HepG2 (cell line): ENCODE data around the gene OR2B2. TPM values are rescaled to one million over a fixed set of nuclear protein-coding genes. Genes with fewer than 3 reads are reported as not detected.

ENCODE experiments used
- FOSL2 ChIP-seq: sonication (generic); formaldehyde crosslinking; IDR thresholded peaks from 2 replicates; pipeline ENCODE4 v1.4.0; 2020; ENCODE audit warnings: missing genetic modification reagents
- GLI4 ChIP-seq: sonication (generic); formaldehyde crosslinking; IDR thresholded peaks from 2 replicates; pipeline ENCODE4 v1.5.1; 2020; ENCODE audit warnings: missing genetic modification reagents, mild to moderate bottlenecking, moderate library complexity, borderline replicate concordance
- JUND ChIP-seq: sonication (generic); formaldehyde crosslinking; IDR thresholded peaks from 2 replicates; pipeline ENCODE4 v1.8.0; 2022; ENCODE audit warnings: mild to moderate bottlenecking, missing genetic modification reagents
- KAT7 ChIP-seq: IDR thresholded peaks from 2 replicates; pipeline ENCODE4 v1.6.1; 2018; ENCODE audit warnings: borderline replicate concordance, missing compliant biosample characterization
- NFE2 ChIP-seq: sonication (generic); formaldehyde crosslinking; IDR thresholded peaks from 2 replicates; pipeline ENCODE4 v1.4.0; 2020; ENCODE audit warnings: missing genetic modification reagents
- NFIB ChIP-seq: sonication (generic); formaldehyde crosslinking; IDR thresholded peaks from 2 replicates; pipeline ENCODE4 v1.9.0; 2021; ENCODE audit warnings: missing genetic modification reagents, mild to moderate bottlenecking, borderline replicate concordance
- PPARG ChIP-seq: conservative IDR thresholded peaks from 2 replicates; pipeline ENCODE4 v1.6.1; 2016; ENCODE audit warnings: missing biosample characterization, missing genetic modification reagents
- PTBP1 ChIP-seq: fragments of 200-400 bp; formaldehyde crosslinking; IDR thresholded peaks from 2 replicates; pipeline ENCODE4 v1.6.1; 2018; ENCODE audit warnings: low read length, low read depth; ENCODE audit not compliant: poor library complexity, severe bottlenecking
- SMYD3 ChIP-seq: sonication (generic); formaldehyde crosslinking; IDR thresholded peaks from 2 replicates; pipeline ENCODE4 v1.8.1; 2023; ENCODE audit warnings: mild to moderate bottlenecking, missing genetic modification reagents
- TBX2 ChIP-seq: sonication (generic); formaldehyde crosslinking; IDR thresholded peaks from 2 replicates; pipeline ENCODE4 v1.5.0; 2020; ENCODE audit warnings: missing genetic modification reagents, mild to moderate bottlenecking, borderline replicate concordance
- THYN1 ChIP-seq: sonication (generic); formaldehyde crosslinking; IDR thresholded peaks from 2 replicates; pipeline ENCODE4 v1.8.1; 2023; ENCODE audit warnings: low read depth, mild to moderate bottlenecking, moderate library complexity, missing genetic modification reagents, borderline replicate concordance
- ZC3H4 ChIP-seq: sonication (generic); formaldehyde crosslinking; IDR thresholded peaks from 2 replicates; pipeline ENCODE4 v1.4.0; 2020; ENCODE audit warnings: missing genetic modification reagents, borderline replicate concordance
- ZEB1 ChIP-seq: IDR thresholded peaks from 2 replicates; pipeline ENCODE4 v1.6.1; 2012; ENCODE audit warnings: mild to moderate bottlenecking, low read depth, inconsistent platforms; ENCODE audit not compliant: insufficient replicate concordance
- ZFP82 ChIP-seq: sonication (generic); formaldehyde crosslinking; IDR thresholded peaks from 2 replicates; pipeline ENCODE4 v1.5.1; 2020; ENCODE audit warnings: mild to moderate bottlenecking, missing genetic modification reagents, borderline replicate concordance
- ZNF275 ChIP-seq: sonication (generic); formaldehyde crosslinking; IDR thresholded peaks from 2 replicates; pipeline ENCODE4 v1.8.0; 2022; ENCODE audit warnings: missing genetic modification reagents, mild to moderate bottlenecking, inconsistent platforms, borderline replicate concordance
- ZNF331 ChIP-seq: sonication (generic); formaldehyde crosslinking; IDR thresholded peaks from 2 replicates; pipeline ENCODE4 v1.4.0; 2020; ENCODE audit warnings: missing genetic modification reagents
- ZNF552 ChIP-seq: sonication (generic); formaldehyde crosslinking; IDR thresholded peaks from 2 replicates; pipeline ENCODE4 v1.9.0; 2022; ENCODE audit warnings: missing genetic modification reagents, mild to moderate bottlenecking, borderline replicate concordance
- ZNF597 ChIP-seq: sonication (generic); formaldehyde crosslinking; IDR thresholded peaks from 2 replicates; pipeline ENCODE4 v1.5.0; 2020; ENCODE audit warnings: missing genetic modification reagents
- ZNF646 ChIP-seq: sonication (generic); formaldehyde crosslinking; IDR thresholded peaks from 2 replicates; pipeline ENCODE4 v1.9.0; 2021; ENCODE audit warnings: mild to moderate bottlenecking, missing genetic modification reagents
- ZNF709 ChIP-seq: sonication (generic); formaldehyde crosslinking; IDR thresholded peaks from 2 replicates; pipeline ENCODE4 v1.5.0; 2020; ENCODE audit warnings: mild to moderate bottlenecking, missing genetic modification reagents
- polyA plus RNA-seq, 8 experiments: library from polyadenylated mRNA; depleted of rRNA in 3 of 8; stranded (reverse) in 7 of 8; unstranded in 1 of 8; fragments of >200 nt; fragmentation: Illumina TruSeq in 4 of 8; extraction: Trizol in 4 of 8; gene quantifications; 2 replicates each; pipeline versions ENCODE4 v1.2.1 to v1.2.3, GENCODE V29; 2011 to 2016; ENCODE audit warnings: low read depth in 4 of 8, missing spikeins in 1 of 8, mixed read lengths in 1 of 8; ENCODE audit not compliant: insufficient read depth in 1 of 8
- total RNA-seq, 5 experiments: library from RNA; depleted of rRNA; stranded (reverse); fragments of >200 nt; fragmentation: Illumina TruSeq; extraction: Trizol; gene quantifications; 2 replicates each; pipeline ENCODE4 v1.2.3, GENCODE V29; 2016; ENCODE audit warnings: low read depth in 1 of 5

OR2B2 gene
- total and polyA plus RNA-seq, 2 of the 13 experiments (the other 11 are each of a cell fraction or from before 2014, with no cell fraction given): not detected

GRCh38 chr6:27902335-27903314 lies 9.6 kb downstream of the OR2B2 start (continued):
- TF ChIP-seq ZNF646 (CRISPR knock-in tag) (no peak), NFE2 (no peak), ZNF709 (CRISPR knock-in tag) (0 out of 2 replicates have a peak, but pooled peaks have one; percentile 48), ZEB1 (peak; percentile 41), NFIB (CRISPR knock-in tag) (no peak), TBX2 (CRISPR knock-in tag) (no peak; the same call in 1 of the 2 replicates), THYN1 (CRISPR knock-in tag) (no peak), SMYD3 (CRISPR knock-in tag) (no peak), FOSL2 (CRISPR knock-in tag) (peak; percentile 57; the same call in 1 of the 2 replicates), ZNF597 (CRISPR knock-in tag) (no peak), JUND (0 out of 2 replicates have a peak, but pooled peaks have one; percentile 24), KAT7 (CRISPR knock-in tag) (0 out of 2 replicates have a peak, but pooled peaks have one; percentile 17), ZNF331 (CRISPR knock-in tag) (peak; percentile 94), ZNF552 (CRISPR knock-in tag) (no peak; the same call in 1 of the 2 replicates), PPARG (CRISPR knock-in tag) (0 out of 2 replicates have a peak, but pooled peaks have one; percentile 10), ZC3H4 (CRISPR knock-in tag) (no peak), ZFP82 (CRISPR knock-in tag) (no peak; the same call in 1 of the 2 replicates), ZNF275 (CRISPR knock-in tag) (peak; percentile 62; the same call in 1 of the 2 replicates), GLI4 (CRISPR knock-in tag) (no peak), PTBP1 (no peak)
